Suppressor macrophage (primary cell): ENCODE data around the gene WDR27.

ENCODE experiments used
- DNase-seq, 4 experiments: peaks; one replicate each; pipeline ENCODE4 v3.0.0-alpha.2; 2020 to 2022

Gene WDR27

GRCh38 chr6:169592558-169592957, 109.3 kb downstream of the WDR27 start:
- DNase-seq, result no peak

GRCh38 chr6:169591616-169592015, 110.2 kb downstream of the WDR27 start:
- DNase-seq, result no peak

GRCh38 chr6:169590376-169590939, 111.4 kb downstream of the WDR27 start:
- DNase-seq, result no peak

DNA sequence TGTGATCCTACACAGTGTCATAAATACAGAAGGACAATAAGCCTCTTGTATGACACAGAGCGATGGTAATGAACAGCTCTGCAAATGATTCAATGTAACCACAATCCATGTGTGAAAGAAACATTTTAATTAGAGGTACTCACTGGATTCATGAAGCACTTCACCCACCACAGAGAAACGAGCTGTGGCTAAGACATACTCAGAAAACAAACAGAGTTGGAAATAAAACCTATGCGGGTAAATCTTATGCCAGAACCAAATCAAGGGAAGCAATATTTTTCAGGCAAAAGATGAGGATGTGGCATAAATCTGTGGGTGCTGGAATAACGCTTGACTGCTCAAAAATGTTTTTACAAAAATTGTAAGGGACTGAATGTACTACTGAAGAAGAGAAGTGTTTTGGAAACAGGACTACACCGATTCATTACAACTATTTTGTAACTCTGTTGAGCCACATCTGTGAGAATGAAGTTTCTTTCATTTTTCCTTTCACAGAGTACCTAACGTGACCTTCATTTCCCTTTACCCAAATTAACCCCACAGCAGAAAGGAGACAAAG, 112.1 kb downstream of the WDR27 start:
- DNase-seq, result peak in 1 of 4 experiments; percentile 12

DNA sequence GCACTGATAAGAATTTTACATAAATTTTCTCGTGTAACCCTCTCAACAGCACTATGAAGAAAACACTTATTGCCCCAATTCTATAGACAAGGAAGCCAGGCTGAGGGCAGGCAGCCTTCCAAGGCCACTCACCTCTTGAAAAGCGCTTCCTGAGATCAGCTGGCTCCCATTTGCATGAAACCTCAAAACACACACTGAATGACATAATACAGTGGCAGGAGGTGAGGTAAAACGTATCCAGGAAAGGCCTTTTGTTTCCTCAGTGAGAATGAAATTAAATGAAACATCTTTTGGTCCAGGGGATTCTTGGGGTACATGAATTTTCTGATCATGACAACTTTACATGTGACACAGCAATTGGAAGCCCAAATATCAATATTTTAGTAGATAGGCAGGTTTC, 112.5 kb downstream of the WDR27 start:
- DNase-seq, result no peak

GRCh38 chr6:169587975-169588374, 113.9 kb downstream of the WDR27 start:
- no peak for DNase-seq

- no peak for DNase-seq
Observed at GRCh38 chr6:169583886-169584541, 117.8 kb downstream of the WDR27 start.

DNA sequence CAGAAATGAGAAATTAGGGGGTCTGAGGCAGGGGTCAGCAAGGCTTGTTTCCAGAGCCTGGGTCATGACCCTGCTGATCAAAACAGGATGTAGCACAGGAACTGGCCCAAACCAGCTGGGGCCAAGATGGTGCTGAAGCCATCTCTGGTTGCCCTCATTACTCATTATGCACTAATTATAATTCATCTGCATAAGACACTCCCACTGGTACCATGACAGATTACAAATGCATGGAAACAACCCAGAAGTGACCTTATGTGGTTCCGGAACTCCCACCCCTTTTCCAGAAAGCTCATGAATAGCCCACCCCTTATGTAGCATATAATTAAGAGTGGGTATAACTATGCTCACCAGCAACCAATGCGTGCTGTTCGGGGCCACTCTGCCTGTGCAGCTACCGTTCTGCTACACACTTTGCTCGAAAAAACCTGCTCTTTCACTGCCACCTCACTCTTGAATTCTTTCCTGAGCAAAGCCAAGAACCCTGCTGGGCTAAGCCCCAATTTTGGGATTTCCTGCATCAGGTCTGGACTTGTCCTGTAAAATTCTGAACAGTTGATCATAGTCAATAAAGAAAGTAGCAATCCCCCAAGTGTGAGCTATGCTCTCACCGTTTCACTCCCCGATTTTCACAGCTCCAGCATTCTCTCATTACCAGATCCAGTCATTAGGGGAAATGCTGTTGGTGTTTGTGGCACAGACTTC, 122.3 kb downstream of the WDR27 start:
- DNase-seq, result no peak

DNA sequence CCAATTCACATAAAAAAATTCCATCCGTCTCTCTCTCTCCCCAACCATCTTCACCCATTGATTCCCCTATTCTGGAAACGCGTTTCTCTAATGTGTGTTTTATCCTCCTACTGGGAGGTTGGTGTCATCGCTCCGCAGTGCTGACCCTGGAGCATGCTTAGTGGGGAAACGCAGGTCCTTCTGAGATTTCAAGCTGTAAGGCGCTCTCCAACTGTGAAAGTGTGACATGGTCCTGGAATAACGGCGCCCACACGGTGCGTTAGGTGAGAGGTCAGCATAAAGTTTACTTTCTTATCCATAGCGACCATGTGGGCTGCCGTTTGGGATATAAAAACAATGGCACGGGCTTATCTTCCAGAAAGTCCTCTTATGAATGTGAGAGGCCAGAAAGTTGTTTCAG, 123.9 kb downstream of the WDR27 start:
- no peak for DNase-seq

DNA sequence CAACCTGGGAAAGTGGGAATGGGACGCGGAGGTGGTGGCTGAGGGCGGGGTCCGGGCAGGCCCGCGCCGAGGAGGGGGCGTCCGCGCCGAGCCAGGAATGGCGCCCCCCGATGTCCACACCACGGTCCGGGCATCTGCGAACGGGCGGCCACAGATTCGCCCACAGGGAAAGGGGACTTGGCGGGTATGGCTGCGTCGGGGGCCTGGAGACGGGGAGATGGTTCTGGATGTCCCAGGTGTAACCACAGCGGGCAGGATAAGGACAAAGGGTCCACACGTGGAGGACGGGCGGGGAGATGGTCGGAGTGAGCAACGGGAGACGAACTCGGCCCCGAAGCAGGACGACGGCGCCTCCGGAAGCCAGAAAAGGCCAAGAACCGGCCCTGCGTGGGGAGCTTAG, 124.6 kb downstream of the WDR27 start:
- DNase-seq, result no peak

DNA sequence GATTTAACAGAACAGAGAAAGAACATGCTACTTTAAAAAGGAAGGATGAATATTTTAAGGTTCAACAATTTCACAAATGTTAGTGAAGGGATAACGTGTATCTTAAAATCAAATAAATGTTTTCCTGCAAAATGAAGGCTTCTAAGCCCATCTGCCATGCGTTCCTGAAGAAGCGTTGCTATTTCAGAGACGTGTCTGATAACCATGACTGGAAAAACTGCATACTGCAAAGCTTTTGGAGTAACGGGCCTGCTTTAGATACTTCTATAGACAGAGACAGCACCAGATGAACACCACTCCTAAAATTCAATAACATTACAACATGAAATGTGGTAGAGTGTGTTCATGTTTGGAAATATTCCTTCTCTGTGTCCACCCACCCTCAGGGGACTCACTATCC, 126.0 kb downstream of the WDR27 start:
- no peak for DNase-seq

DNA sequence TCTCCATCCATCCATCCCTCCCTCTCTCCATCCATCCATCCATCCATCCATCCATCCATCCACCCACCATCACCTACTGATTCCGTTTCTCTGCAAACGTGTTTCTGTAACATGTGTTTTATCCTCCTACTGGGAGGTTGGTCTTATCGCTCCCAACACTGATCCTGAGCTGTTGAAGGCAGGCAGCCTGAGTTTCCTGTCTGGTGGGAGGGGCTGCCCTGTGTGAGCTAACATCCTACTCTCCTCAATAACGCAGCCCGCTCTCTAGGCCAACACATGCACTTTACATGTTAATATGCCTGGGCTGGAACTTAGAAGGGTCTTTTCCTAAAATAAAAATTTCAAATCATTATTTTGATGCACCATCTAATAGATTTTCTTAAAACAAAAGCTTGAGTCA, 126.5 kb downstream of the WDR27 start:
- DNase-seq, result no peak

DNA sequence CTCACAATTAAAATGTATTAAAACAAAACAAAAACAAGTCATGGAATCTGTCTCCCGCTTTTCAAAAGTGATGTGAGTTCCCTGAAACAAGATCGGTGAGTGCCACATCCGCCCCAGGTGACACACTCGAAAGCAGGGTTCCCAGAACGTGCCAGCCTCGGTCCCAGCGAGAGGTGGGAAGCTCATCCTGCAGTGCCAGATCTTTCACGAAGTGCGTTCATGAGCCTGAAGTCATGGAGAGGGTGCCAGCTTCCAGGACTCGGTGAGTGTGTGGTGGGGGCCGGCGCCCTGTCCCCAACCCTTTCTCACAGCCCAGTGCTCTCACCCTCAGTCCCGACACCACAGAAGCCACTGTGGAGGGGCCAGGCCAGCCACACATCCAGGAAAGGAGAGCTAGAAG, 127.4 kb downstream of the WDR27 start:
- DNase-seq, result no peak

- no peak for DNase-seq
Observed at GRCh38 chr6:169573883-169574282, 127.9 kb downstream of the WDR27 start.

- DNase-seq, result no peak
Observed at GRCh38 chr6:169571123-169571962, 130.5 kb downstream of the WDR27 start.

GRCh38 chr6:169568314-169569087, 133.3 kb downstream of the WDR27 start:
- no peak for DNase-seq

GRCh38 chr6:169567819-169568218, 134.0 kb downstream of the WDR27 start:
- DNase-seq, result no peak

GRCh38 chr6:169566961-169567750, 134.7 kb downstream of the WDR27 start:
- DNase-seq, result no peak

GRCh38 chr6:169566319-169566718, 135.5 kb downstream of the WDR27 start:
- DNase-seq, result no peak

DNA sequence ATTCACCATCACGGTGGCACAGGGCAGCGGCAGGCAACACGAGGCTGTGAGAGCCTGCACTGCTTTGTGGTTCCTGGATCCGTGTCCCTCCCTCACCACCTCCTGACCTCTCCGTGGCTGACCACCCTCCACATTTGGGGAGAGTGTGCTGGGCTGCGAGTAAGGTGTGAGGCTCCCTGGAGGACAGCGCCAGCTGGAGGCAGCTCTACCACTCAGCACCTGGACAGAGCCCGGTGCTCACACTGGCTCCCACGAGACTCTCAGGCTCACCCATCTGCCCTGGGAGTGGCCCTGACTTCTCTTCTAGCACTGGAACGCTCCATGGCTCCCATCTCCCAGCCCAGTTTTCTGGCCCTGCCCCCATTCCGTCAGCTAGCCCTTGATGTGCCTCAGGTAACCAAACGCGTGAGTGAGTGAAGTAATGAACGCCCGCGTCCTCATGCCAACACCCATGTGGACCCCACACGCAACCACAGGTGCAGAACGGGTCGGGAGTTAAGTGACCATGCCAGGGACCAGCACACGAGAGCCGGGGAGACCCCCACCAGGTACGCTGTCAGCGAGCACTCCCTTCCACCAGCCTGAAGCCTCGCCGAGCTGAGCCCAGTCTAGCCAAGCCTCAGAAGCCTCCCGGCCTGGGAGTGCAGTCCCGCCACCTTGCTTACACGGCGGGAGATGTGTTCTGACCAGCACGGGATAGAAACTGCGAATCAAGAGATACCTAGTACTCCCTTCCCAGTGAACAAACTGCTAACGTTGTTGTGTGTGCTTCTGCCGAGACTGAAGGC, 137.2 kb downstream of the WDR27 start:
- DNase-seq, result no peak
